Left cardiac atrium (tissue), 4 donors: ENCODE data around the gene INSYN2A. TPM values are rescaled to one million over a fixed set of nuclear protein-coding genes. Genes with fewer than 3 reads are reported as not detected.
A peak's percentile ranks its signal among the peaks of the same experiment; 100 is the strongest.

ENCODE experiments used
- ATAC-seq, 2 donors: fragments of 200-7000 bp; cut with Tn5 transposase; one replicate each; pipeline ENCODE4 v1.9.1; 2020; ENCODE audit warnings: mild to moderate bottlenecking in 2 of 2, moderate library complexity in 2 of 2
- DNase-seq: peaks from one replicate; pipeline ENCODE4 v3.0.0-alpha.2; 2020
- intact Hi-C, 2 donors: fragments of 100-400 bp; cut with DNase I; formaldehyde crosslinking; loops; one replicate each; pipeline versions ENCODE4 v1.14.1 to v1.15.1; 2022 to 2023
- long read RNA-seq: library from polyadenylated mRNA; unstranded; transcript quantifications from one replicate; pipeline ENCODE4 v2.0.0, GENCODE V29; 2021
- total RNA-seq, 2 donors: library from RNA; stranded (reverse); fragmentation: NEBNext Ultra II Directional; extraction: Animal tissue kit (Norgen Biotek cat#: 25700); gene quantifications; one replicate each; pipeline ENCODE4 v1.2.1, GENCODE V29; 2021
- donor health status: DM: no; HTN: yes; CAD: no.
- donor health status: DM: no; HTN: yes; CAD: no; lungs with severe emphysema.
- donor health status: DM: yes; HTN: yes; CAD: no.
- donor health status: Dilated cardiomyopathy.

The INSYN2A gene
- not detected for total RNA-seq
- long read RNA-seq, partial matches to known transcripts: 0 of 1 reads
- long read RNA-seq, other reads (novel, unspliced or antisense): 1 of 1 reads

- peak; percentile 45 for DNase-seq
- intact Hi-C loops: no loop called here
- peak; percentile 28 to 58 for ATAC-seq
Observed at GRCh38 chr10:127196282-127197153, at the start of gene INSYN2A. INSYN2A (minus strand) TSS chr10:127196591; CDS start chr10:127176395, 20,196 bp downstream.

GRCh38 chr10:127245456-127245855 is 49.1 kb upstream of the INSYN2A start:
- ATAC-seq (no peak), DNase-seq (no peak)
- intact Hi-C loops: no loop called here

GRCh38 chr10:127243490-127244272 is 47.3 kb upstream of the INSYN2A start:
- no peak for ATAC-seq
- DNase-seq: no peak
- intact Hi-C loops: no loop called here

- intact Hi-C loops: no loop called here
- no peak for DNase-seq
- no peak for ATAC-seq
Observed at GRCh38 chr10:127242914-127243313, 46.5 kb upstream of the INSYN2A start.

GRCh38 chr10:127236266-127236665 is 39.9 kb upstream of the INSYN2A start:
- ATAC-seq (no peak), DNase-seq (no peak)
- intact Hi-C loops: no loop called here

GRCh38 chr10:127234306-127234800 is 38.0 kb upstream of the INSYN2A start:
- ATAC-seq (no peak), DNase-seq (no peak)
- intact Hi-C loops: no loop called here

GRCh38 chr10:127228195-127228787 is 31.9 kb upstream of the INSYN2A start:
- ATAC-seq: no peak
- no peak for DNase-seq
- intact Hi-C loops: no loop called here

- intact Hi-C loops: no loop called here
- no peak for DNase-seq
- ATAC-seq: no peak
Observed at GRCh38 chr10:127227663-127228062, 31.3 kb upstream of the INSYN2A start.

GRCh38 chr10:127227027-127227426 is 30.6 kb upstream of the INSYN2A start:
- ATAC-seq (no peak), DNase-seq (no peak)
- intact Hi-C loops: no loop called here

- ATAC-seq: no peak
Observed at GRCh38 chr10:127221281-127221680, 24.9 kb upstream of the INSYN2A start.

GRCh38 chr10:127218658-127219057 is 22.3 kb upstream of the INSYN2A start:
- intact Hi-C loops: no loop called here
- DNase-seq (no peak), ATAC-seq (no peak)

More at GRCh38 chr10:127221281-127221680, 24.9 kb upstream of the INSYN2A start:
- no peak for DNase-seq
- intact Hi-C loops: no loop called here

- DNase-seq (no peak), ATAC-seq (no peak)
- intact Hi-C loops: no loop called here
Observed at GRCh38 chr10:127216786-127217185, 20.4 kb upstream of the INSYN2A start.

GRCh38 chr10:127216274-127216673 is 19.9 kb upstream of the INSYN2A start:
- intact Hi-C loops: no loop called here
- DNase-seq (no peak), ATAC-seq (no peak)

- ATAC-seq (no peak), DNase-seq (no peak)
- intact Hi-C loops: no loop called here
Observed at GRCh38 chr10:127215866-127216265, 19.5 kb upstream of the INSYN2A start.

GRCh38 chr10:127210936-127211466 is 14.6 kb upstream of the INSYN2A start:
- DNase-seq (no peak), ATAC-seq (no peak)
- intact Hi-C loops: no loop called here

GRCh38 chr10:127207081-127207480 is 10.7 kb upstream of the INSYN2A start:
- no peak for DNase-seq
- no peak for ATAC-seq
- intact Hi-C loops: no loop called here

GRCh38 chr10:127203067-127203466 is 6.7 kb upstream of the INSYN2A start:
- no peak for ATAC-seq
- intact Hi-C loops: no loop called here
- DNase-seq: no peak

GRCh38 chr10:127200646-127201045 is 4.3 kb upstream of the INSYN2A start:
- intact Hi-C loops: no loop called here
- DNase-seq (no peak), ATAC-seq (no peak)

- ATAC-seq (no peak), DNase-seq (no peak)
- intact Hi-C loops: no loop called here
Observed at GRCh38 chr10:127198721-127199120, 2.3 kb upstream of the INSYN2A start.
